GM12878 (cell line): ENCODE data around the gene RGS6.

ENCODE experiments used
- CREB1 ChIP-seq: IDR thresholded peaks from 2 replicates; pipeline ENCODE4 v1.6.1; 2012; ENCODE audit warnings: low read depth, mild to moderate bottlenecking, inconsistent platforms
- TF ChIP-seq, protein P1 (sequence below), 3 experiments: IDR thresholded peaks in 2 of 3; conservative IDR thresholded peaks in 1 of 3; 2 replicates each; pipeline ENCODE4 v1.5.1; 2011; ENCODE audit warnings: low read depth in 3 of 3, low read length in 3 of 3, mild to moderate bottlenecking in 3 of 3, control low read depth in 2 of 3, moderate library complexity in 2 of 3, inconsistent platforms in 1 of 3, mixed read lengths in 1 of 3; ENCODE audit not compliant: control insufficient read depth in 2 of 3, insufficient read depth in 1 of 3; ENCODE audit errors: extremely low read depth in 1 of 3

DNA sequence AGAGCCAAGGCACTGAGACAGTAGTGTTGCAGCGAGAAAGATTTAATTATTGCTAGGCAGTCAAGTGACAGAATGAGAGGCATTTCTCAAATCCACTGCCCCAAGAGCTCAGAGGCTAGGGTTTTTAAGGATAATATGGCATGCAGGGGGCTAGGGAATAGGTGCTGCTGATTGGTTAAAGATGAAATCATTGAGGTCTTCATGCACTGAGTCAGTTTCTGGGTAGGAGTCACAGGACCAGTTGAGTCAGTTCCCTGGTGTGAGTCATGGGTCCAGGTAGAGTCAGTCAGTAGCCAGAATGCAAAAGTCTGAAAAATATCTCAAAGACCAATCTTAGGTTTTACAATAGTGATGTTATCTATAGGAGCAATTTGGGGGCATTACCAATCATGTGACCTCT lies 323.8 kb downstream of the RGS6 start:
- TF ChIP-seq, protein P1, sequence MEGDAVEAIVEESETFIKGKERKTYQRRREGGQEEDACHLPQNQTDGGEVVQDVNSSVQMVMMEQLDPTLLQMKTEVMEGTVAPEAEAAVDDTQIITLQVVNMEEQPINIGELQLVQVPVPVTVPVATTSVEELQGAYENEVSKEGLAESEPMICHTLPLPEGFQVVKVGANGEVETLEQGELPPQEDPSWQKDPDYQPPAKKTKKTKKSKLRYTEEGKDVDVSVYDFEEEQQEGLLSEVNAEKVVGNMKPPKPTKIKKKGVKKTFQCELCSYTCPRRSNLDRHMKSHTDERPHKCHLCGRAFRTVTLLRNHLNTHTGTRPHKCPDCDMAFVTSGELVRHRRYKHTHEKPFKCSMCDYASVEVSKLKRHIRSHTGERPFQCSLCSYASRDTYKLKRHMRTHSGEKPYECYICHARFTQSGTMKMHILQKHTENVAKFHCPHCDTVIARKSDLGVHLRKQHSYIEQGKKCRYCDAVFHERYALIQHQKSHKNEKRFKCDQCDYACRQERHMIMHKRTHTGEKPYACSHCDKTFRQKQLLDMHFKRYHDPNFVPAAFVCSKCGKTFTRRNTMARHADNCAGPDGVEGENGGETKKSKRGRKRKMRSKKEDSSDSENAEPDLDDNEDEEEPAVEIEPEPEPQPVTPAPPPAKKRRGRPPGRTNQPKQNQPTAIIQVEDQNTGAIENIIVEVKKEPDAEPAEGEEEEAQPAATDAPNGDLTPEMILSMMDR (IDR thresholded peaks at IDR 0.05 in 2 of 3, conservative IDR thresholded peaks at IDR 0.05 in 1 of 3; ENCODE audit: control insufficient read depth in 2 of 3, extremely low read depth in 1 of 3, insufficient read depth in 1 of 3, low read depth in 3 of 3, low read length in 3 of 3), result no peak
- no peak for TF ChIP-seq CREB1
